Measurements from ENCODE around the gene RSL1D1. TPM values are rescaled to one million over a fixed set of nuclear protein-coding genes. Genes with fewer than 3 reads are reported as not detected.

RSL1D1 gene
- total and polyA plus RNA-seq, 9 of the 15 experiments (the other 6 are each of a cell fraction or from before 2014, with no cell fraction given): 259 to 753 (median 373) TPM

DNA sequence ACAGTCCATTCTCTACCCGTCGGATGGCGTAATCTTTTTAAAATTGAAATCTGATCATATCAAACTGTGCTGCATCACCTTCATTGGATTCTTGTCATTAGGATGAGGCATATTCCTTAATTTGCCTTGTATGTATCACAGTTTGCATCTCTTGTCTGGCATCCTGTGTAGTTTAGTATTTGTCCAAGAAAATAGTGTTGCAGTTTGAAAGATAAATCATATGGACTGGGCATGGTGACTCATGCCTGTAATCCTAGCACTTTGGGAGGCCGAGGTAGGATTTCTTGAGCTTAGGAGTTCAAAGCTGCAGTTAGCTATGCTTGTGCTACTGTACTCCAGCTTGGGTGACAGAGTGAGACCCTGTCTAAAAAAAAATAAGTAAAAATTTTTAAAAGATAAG lies 5.8 kb upstream of the RSL1D1 start (continued):
- TF ChIP-seq JUN (IDR thresholded peaks at IDR 0.05; ENCODE audit: borderline replicate concordance, low read depth, low read length) (0 out of 2 replicates have a peak, but pooled peaks have one; percentile 50), JUN (CRISPR knock-in tag; IDR thresholded peaks at IDR 0.05; ENCODE audit: borderline replicate concordance) (no peak), DPF2 (IDR thresholded peaks at IDR 0.05) (peak; percentile 56), DEAF1 (CRISPR knock-in tag; IDR thresholded peaks at IDR 0.05) (no peak), MYNN (IDR thresholded peaks at IDR 0.05) (no peak), MYNN (CRISPR knock-in tag; IDR thresholded peaks at IDR 0.05) (no peak), PCBP1 (IDR thresholded peaks at IDR 0.05; ENCODE audit: low read depth, low read length, poor library complexity, severe bottlenecking) (no peak), SMARCE1 (IDR thresholded peaks at IDR 0.05) (0 out of 2 replicates have a peak, but pooled peaks have one; percentile 24), TCFL5 (CRISPR knock-in tag; conservative IDR thresholded peaks at IDR 0.05) (no peak)
- TF ChIP-seq, protein P1, sequence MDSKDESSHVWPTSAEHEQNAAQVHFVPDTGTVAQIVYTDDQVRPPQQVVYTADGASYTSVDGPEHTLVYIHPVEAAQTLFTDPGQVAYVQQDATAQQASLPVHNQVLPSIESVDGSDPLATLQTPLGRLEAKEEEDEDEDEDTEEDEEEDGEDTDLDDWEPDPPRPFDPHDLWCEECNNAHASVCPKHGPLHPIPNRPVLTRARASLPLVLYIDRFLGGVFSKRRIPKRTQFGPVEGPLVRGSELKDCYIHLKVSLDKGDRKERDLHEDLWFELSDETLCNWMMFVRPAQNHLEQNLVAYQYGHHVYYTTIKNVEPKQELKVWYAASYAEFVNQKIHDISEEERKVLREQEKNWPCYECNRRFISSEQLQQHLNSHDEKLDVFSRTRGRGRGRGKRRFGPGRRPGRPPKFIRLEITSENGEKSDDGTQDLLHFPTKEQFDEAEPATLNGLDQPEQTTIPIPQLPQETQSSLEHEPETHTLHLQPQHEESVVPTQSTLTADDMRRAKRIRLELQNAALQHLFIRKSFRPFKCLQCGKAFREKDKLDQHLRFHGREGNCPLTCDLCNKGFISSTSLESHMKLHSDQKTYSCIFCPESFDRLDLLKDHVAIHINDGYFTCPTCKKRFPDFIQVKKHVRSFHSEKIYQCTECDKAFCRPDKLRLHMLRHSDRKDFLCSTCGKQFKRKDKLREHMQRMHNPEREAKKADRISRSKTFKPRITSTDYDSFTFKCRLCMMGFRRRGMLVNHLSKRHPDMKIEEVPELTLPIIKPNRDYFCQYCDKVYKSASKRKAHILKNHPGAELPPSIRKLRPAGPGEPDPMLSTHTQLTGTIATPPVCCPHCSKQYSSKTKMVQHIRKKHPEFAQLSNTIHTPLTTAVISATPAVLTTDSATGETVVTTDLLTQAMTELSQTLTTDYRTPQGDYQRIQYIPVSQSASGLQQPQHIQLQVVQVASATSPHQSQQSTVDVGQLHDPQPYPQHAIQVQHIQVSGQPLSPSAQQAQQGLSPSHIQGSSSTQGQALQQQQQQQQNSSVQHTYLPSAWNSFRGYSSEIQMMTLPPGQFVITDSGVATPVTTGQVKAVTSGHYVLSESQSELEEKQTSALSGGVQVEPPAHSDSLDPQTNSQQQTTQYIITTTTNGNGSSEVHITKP (IDR thresholded peaks at IDR 0.05; ENCODE audit: partially characterized antibody): no peak

Measured in K562 (cell line).